Measurements from ENCODE around the gene NUP62. TPM values are rescaled to one million over a fixed set of nuclear protein-coding genes. Genes with fewer than 3 reads are reported as not detected.

The NUP62 gene
- total RNA-seq, 1 donor from 2014 or later: 36.5 TPM

- peaks cover 31% of the 10 kb centered on the region for H3K4me1 ChIP-seq
- TF ChIP-seq, protein P1, sequence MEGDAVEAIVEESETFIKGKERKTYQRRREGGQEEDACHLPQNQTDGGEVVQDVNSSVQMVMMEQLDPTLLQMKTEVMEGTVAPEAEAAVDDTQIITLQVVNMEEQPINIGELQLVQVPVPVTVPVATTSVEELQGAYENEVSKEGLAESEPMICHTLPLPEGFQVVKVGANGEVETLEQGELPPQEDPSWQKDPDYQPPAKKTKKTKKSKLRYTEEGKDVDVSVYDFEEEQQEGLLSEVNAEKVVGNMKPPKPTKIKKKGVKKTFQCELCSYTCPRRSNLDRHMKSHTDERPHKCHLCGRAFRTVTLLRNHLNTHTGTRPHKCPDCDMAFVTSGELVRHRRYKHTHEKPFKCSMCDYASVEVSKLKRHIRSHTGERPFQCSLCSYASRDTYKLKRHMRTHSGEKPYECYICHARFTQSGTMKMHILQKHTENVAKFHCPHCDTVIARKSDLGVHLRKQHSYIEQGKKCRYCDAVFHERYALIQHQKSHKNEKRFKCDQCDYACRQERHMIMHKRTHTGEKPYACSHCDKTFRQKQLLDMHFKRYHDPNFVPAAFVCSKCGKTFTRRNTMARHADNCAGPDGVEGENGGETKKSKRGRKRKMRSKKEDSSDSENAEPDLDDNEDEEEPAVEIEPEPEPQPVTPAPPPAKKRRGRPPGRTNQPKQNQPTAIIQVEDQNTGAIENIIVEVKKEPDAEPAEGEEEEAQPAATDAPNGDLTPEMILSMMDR (IDR thresholded peaks at IDR 0.05): no peak
- peaks cover 15% of the 10 kb centered on the region for H3K36me3 ChIP-seq
- intact Hi-C loops (cut with DNase I): no loop called here
- H3K4me3 ChIP-seq: no peak overlapping the region
- H3K27me3 ChIP-seq (ENCODE audit: low read depth): no peaks in the 10 kb centered on the region
- H3K27ac ChIP-seq: no peak overlapping the region
- ATAC-seq: no peak
- DNase-seq: no peak
- no peaks in the 10 kb centered on the region for H3K9me3 ChIP-seq
Measured at GRCh38 chr19:49873834-49874233, 55.5 kb downstream of the NUP62 start.

GRCh38 chr19:49873129-49873521, 56.2 kb downstream of the NUP62 start:
- Histone ChIP-seq H3K36me3 (peaks cover 10% of the 10 kb centered on the region), H3K27ac (no peak overlapping the region), H3K27me3 (ENCODE audit: low read depth) (no peaks in the 10 kb centered on the region), H3K9me3 (no peaks in the 10 kb centered on the region), H3K4me3 (no peak overlapping the region), H3K4me1 (peaks cover 31% of the 10 kb centered on the region)
- DNase-seq: no peak
- no peak for ATAC-seq
- TF ChIP-seq, protein P1 (IDR thresholded peaks at IDR 0.05): no peak
- intact Hi-C loops (cut with DNase I): no loop called here

DNA sequence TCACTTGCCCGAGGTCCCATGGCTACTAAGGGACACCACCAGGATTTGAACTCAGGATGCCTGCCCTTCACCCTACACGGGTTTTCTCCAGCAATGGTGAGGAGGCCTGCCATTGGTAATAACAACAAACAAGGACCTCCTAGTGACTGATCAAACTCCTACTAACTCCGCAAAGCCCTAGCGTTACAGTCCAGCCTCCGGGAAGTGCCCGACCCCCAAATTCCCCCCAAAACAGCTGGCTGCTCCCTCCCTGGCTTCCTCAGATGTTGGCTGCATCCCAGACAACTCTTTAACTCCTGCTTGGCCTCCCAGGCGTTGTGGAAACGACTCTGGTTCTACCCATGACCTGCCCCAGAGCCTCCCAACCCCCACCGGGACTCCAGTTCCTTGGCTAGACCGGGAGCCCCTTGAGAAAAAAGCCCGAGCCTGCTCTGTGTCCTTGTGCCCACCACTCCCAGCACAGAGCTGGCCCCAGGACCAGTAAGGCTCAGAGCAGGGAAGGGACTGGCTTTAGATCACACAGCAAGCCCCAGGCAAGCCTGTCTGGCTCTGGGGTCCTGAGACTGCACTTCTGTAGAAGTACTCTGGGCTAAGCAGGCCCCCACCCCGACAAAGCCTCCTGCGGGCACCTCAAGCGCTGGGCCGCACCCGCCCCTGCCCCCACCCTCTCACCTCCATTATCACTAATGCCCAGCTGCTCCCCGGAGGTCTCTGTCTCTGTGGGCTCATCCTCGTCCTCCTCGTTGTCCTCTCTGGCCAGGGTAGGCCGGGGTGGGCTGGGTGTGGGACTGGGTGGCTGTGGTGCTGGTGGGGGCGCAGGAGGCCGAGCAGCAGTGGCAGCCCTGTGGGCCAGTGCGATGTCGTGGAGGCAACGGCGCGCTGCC, 56.8 kb downstream of the NUP62 start:
- intact Hi-C loops (cut with DNase I): no loop called here
- ATAC-seq: no peak

GRCh38 chr19:49871349-49871985, 57.8 kb downstream of the NUP62 start:
- peaks cover 38% of the 10 kb centered on the region for H3K4me1 ChIP-seq
- ATAC-seq: no peak
- H3K4me3 ChIP-seq: no peak overlapping the region
- no peaks in the 10 kb centered on the region for H3K27me3 ChIP-seq (ENCODE audit: low read depth)
- TF ChIP-seq, protein P1 (IDR thresholded peaks at IDR 0.05): no peak
- intact Hi-C loops (cut with DNase I): no loop called here
- no peak overlapping the region for H3K27ac ChIP-seq
- peaks cover 10% of the 10 kb centered on the region for H3K36me3 ChIP-seq
- H3K9me3 ChIP-seq: no peaks in the 10 kb centered on the region
- DNase-seq: no peak

More for the DNA sequence above, 56.8 kb downstream of the NUP62 start:
- Histone ChIP-seq H3K36me3 (peaks cover 10% of the 10 kb centered on the region), H3K27ac (no peak overlapping the region), H3K4me3 (no peak overlapping the region), H3K4me1 (peaks cover 35% of the 10 kb centered on the region), H3K27me3 (ENCODE audit: low read depth) (no peaks in the 10 kb centered on the region), H3K9me3 (no peaks in the 10 kb centered on the region)
- TF ChIP-seq, protein P1 (IDR thresholded peaks at IDR 0.05): no peak
- DNase-seq: no peak

- H3K27me3 ChIP-seq (ENCODE audit: low read depth): no peaks in the 10 kb centered on the region
- intact Hi-C loops (cut with DNase I): no loop called here
- peaks cover 44% of the 10 kb centered on the region for H3K4me1 ChIP-seq
- TF ChIP-seq, protein P1 (IDR thresholded peaks at IDR 0.05): no peak
- H3K36me3 ChIP-seq: peaks cover 10% of the 10 kb centered on the region
- ATAC-seq: no peak
- peak overlapping the region; percentile 70 for H3K4me3 ChIP-seq
- H3K27ac ChIP-seq: peak overlapping the region; percentile 85
- no peaks in the 10 kb centered on the region for H3K9me3 ChIP-seq
- peak; percentile 55 for DNase-seq
Measured at GRCh38 chr19:49870309-49870901, 58.9 kb downstream of the NUP62 start.

Data from lower lobe of right lung (tissue), 2 donors.